HCT116 (cell line): Measurements from ENCODE around the gene MINDY4B.

Experiments
- JUND ChIP-seq: IDR thresholded peaks from 2 replicates; pipeline ENCODE4 v1.6.1; 2012
- POLR2A ChIP-seq: IDR thresholded peaks from 2 replicates; pipeline ENCODE4 v1.7.0; 2011; ENCODE audit warnings: borderline replicate concordance; ENCODE audit not compliant: insufficient read depth, insufficient read length; ENCODE audit errors: extremely low read depth
- TF ChIP-seq, protein P1 (sequence below), 3 experiments: fragments of 200-600 bp in 1 of 3; sonication (generic) in 1 of 3; IDR thresholded peaks in 2 of 3; conservative IDR thresholded peaks in 1 of 3; 2 replicates each; pipeline ENCODE4 v1.5.1; 2012 to 2017; ENCODE audit warnings: low read depth in 2 of 3, low read length in 2 of 3, antibody characterized with exemption in 1 of 3, borderline replicate concordance in 1 of 3, control low read depth in 1 of 3, mild to moderate bottlenecking in 1 of 3, mixed read lengths in 1 of 3, mixed run types in 1 of 3, moderate library complexity in 1 of 3; ENCODE audit not compliant: insufficient read depth in 1 of 3
- TF ChIP-seq, protein P2 (sequence below): IDR thresholded peaks from 2 replicates; pipeline ENCODE4 v1.6.1; 2012

DNA sequence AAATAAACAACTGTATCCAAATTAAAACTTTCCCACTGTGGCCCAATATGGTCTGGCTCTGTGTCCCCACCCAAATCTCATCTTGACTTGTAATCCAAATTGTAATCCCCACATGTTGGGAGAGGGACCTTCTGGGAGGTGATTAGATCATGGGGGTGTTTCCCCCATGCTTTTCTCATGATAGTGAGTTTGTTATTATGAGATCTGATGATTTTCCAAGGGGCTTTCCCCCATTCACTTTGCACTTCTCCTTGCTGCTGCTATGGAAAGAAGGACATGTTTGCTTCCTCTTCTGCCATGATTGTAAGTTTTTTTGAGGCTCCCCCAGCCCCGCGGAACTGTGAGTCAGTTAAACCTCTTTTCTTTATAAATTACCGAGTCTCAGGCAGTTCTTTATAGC lies 55.0 kb downstream of the MINDY4B start:
- no peak for TF ChIP-seq POLR2A
- TF ChIP-seq JUND = no peak
- TF ChIP-seq, protein P1, sequence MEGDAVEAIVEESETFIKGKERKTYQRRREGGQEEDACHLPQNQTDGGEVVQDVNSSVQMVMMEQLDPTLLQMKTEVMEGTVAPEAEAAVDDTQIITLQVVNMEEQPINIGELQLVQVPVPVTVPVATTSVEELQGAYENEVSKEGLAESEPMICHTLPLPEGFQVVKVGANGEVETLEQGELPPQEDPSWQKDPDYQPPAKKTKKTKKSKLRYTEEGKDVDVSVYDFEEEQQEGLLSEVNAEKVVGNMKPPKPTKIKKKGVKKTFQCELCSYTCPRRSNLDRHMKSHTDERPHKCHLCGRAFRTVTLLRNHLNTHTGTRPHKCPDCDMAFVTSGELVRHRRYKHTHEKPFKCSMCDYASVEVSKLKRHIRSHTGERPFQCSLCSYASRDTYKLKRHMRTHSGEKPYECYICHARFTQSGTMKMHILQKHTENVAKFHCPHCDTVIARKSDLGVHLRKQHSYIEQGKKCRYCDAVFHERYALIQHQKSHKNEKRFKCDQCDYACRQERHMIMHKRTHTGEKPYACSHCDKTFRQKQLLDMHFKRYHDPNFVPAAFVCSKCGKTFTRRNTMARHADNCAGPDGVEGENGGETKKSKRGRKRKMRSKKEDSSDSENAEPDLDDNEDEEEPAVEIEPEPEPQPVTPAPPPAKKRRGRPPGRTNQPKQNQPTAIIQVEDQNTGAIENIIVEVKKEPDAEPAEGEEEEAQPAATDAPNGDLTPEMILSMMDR (IDR thresholded peaks at IDR 0.05 in 2 of 3, conservative IDR thresholded peaks at IDR 0.05 in 1 of 3; ENCODE audit: borderline replicate concordance in 1 of 3, insufficient read depth in 1 of 3, low read depth in 2 of 3, low read length in 2 of 3) = no peak
- TF ChIP-seq, protein P2, sequence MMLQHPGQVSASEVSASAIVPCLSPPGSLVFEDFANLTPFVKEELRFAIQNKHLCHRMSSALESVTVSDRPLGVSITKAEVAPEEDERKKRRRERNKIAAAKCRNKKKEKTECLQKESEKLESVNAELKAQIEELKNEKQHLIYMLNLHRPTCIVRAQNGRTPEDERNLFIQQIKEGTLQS = no peak
